OCI-LY7 (cell line): ENCODE measurements around the gene C1orf21. TPM values are rescaled to one million over a fixed set of nuclear protein-coding genes. Genes with fewer than 3 reads are reported as not detected.

Source experiments
- BruUV-seq: library from RNA; stranded (reverse); fragments of 400-500 nt; replicated peaks from 2 replicates; lab custom pipeline; 2021; lab: Mats Ljungman, UMichigan
- CTCF ChIA-PET: fragments of 300-600 bp; sonication (Branson Sonifier 250); formaldehyde crosslinking; loops from one replicate; lab custom pipeline; 2022; ENCODE audit warnings: antibody characterized with exemption; ENCODE audit not compliant: unreplicated experiment; lab: Charles Lee
- POLR2A ChIA-PET: fragments of 300-600 bp; sonication (Branson Sonifier 250); formaldehyde crosslinking; loops from one replicate; lab custom pipeline; 2022; ENCODE audit warnings: antibody characterized with exemption; lab: Charles Lee
- DNase-seq: peaks from one replicate; pipeline ENCODE4 v3.0.0-alpha.2; 2015; ENCODE audit warnings: low spot score
- H2AFZ ChIP-seq: fragments of 200-600 bp; sonication (generic), shearing (Covaris generic); 2 replicates; pipeline ENCODE4 v1.6.1; 2014; ENCODE audit warnings: mild to moderate bottlenecking, antibody characterized with exemption, low read length, moderate library complexity
- H3K27ac ChIP-seq: fragments of 200-600 bp; sonication (generic); 2 replicates; pipeline ENCODE4 v1.5.1; 2014; ENCODE audit warnings: mixed run types, low read depth, mild to moderate bottlenecking, moderate library complexity, low read length, inconsistent platforms; ENCODE audit not compliant: poor library complexity, severe bottlenecking
- H3K36me3 ChIP-seq: fragments of 200-600 bp; sonication (generic); 2 replicates; pipeline ENCODE4 v1.6.1; 2014; ENCODE audit warnings: mild to moderate bottlenecking, antibody characterized with exemption, low read length, moderate library complexity, mixed read lengths; ENCODE audit not compliant: insufficient read depth
- H3K4me1 ChIP-seq: fragments of 200-600 bp; sonication (generic); 2 replicates; pipeline ENCODE4 v1.5.1; 2014; ENCODE audit warnings: mild to moderate bottlenecking, low read length; ENCODE audit not compliant: insufficient read depth, poor library complexity, severe bottlenecking
- H3K4me2 ChIP-seq: fragments of 200-600 bp; sonication (generic); 2 replicates; pipeline ENCODE4 v1.6.1; 2014; ENCODE audit warnings: mild to moderate bottlenecking, low read length
- H3K4me3 ChIP-seq: fragments of 200-600 bp; sonication (generic); 2 replicates; pipeline ENCODE4 v1.5.1; 2014; ENCODE audit warnings: mild to moderate bottlenecking, low read depth, low read length; ENCODE audit not compliant: poor library complexity, severe bottlenecking
- H3K79me2 ChIP-seq: fragments of 200-600 bp; sonication (generic); 2 replicates; pipeline ENCODE4 v1.6.1; 2016; ENCODE audit warnings: low read depth, mild to moderate bottlenecking, low read length, moderate library complexity, mixed read lengths; ENCODE audit not compliant: insufficient read depth
- H3K9me2 ChIP-seq: fragments of 200-600 bp; sonication (generic); 2 replicates; pipeline ENCODE4 v1.6.1; 2016; ENCODE audit warnings: mild to moderate bottlenecking, low read length, mixed read lengths; ENCODE audit not compliant: insufficient read depth
- H3K9me3 ChIP-seq: fragments of 200-600 bp; sonication (generic); 2 replicates; pipeline ENCODE4 v1.6.1; 2014; ENCODE audit warnings: mild to moderate bottlenecking, mixed run types, low read length, mixed read lengths
- H4K20me1 ChIP-seq: fragments of 200-600 bp; sonication (generic); 2 replicates; pipeline ENCODE4 v1.6.1; 2014; ENCODE audit warnings: mild to moderate bottlenecking, antibody characterized with exemption, low read length, moderate library complexity, mixed read lengths; ENCODE audit not compliant: insufficient read depth
- CTCF ChIP-seq: fragments of 200-600 bp; sonication (generic); conservative IDR thresholded peaks from 2 replicates; pipeline ENCODE4 v1.5.1; 2014; ENCODE audit warnings: mild to moderate bottlenecking, antibody characterized with exemption, low read length, moderate library complexity, mixed read lengths
- EZH2phosphoT487 ChIP-seq: fragments of 200-600 bp; sonication (generic); IDR thresholded peaks from 2 replicates; pipeline ENCODE4 v1.6.1; 2018; ENCODE audit warnings: low read depth, borderline replicate concordance, mild to moderate bottlenecking, mixed run types, antibody characterized with exemption, low read length, moderate library complexity, mixed read lengths
- intact Hi-C: fragments of 100-400 bp; cut with micrococcal nuclease; formaldehyde crosslinking; loops from one replicate; pipeline ENCODE4 v1.10.0; 2022; ENCODE audit not compliant: unreplicated experiment
- total RNA-seq, 2 experiments: library from RNA; depleted of rRNA in 1 of 2; stranded (reverse); fragments of >200 nt in 1 of 2; shearing (Covaris generic) in 1 of 2; gene quantifications; 2 replicates each; pipeline ENCODE4 v1.2.3, GENCODE V29; 2014 to 2022

Gene C1orf21
- total RNA-seq, 2 experiments from 2014 or later = not detected

GRCh38 chr1:184665360-184665759 lies 278.5 kb downstream of the C1orf21 start:
- no peaks in the 10 kb centered on the region for H3K36me3 ChIP-seq
- H3K4me2 ChIP-seq = no peak overlapping the region
- H3K9me2 ChIP-seq = no peaks in the 10 kb centered on the region
- DNase-seq = no peak
- H4K20me1 ChIP-seq = no peaks in the 10 kb centered on the region
- intact Hi-C loops = no loop called here
- ChIA-PET POLR2A (no interaction called here), CTCF (no interaction called here)
- TF ChIP-seq CTCF (no peak), EZH2phosphoT487 (no peak)
- BruUV-seq = no TSS peak
- H3K4me1 ChIP-seq = no peaks in the 10 kb centered on the region
- H3K9me3 ChIP-seq = no peaks in the 10 kb centered on the region
- H3K79me2 ChIP-seq = no peaks in the 10 kb centered on the region
- H3K27ac ChIP-seq = no peak overlapping the region
- no peak overlapping the region for H3K4me3 ChIP-seq
- H2AFZ ChIP-seq = no peak overlapping the region

- intact Hi-C loops = no loop called here
- no TSS peak for BruUV-seq
- Histone ChIP-seq H3K9me3 (no peaks in the 10 kb centered on the region), H3K36me3 (no peaks in the 10 kb centered on the region), H3K9me2 (no peaks in the 10 kb centered on the region), H3K4me1 (no peaks in the 10 kb centered on the region), H3K79me2 (no peaks in the 10 kb centered on the region), H3K4me2 (no peak overlapping the region), H3K4me3 (no peak overlapping the region), H3K27ac (no peak overlapping the region), H2AFZ (no peak overlapping the region), H4K20me1 (no peaks in the 10 kb centered on the region)
- POLR2A ChIA-PET = no interaction called here
- TF ChIP-seq CTCF (no peak), EZH2phosphoT487 (no peak)
- no peak for DNase-seq
- CTCF ChIA-PET = no interaction called here
Observed at GRCh38 chr1:184669391-184669790, 282.6 kb downstream of the C1orf21 start.

GRCh38 chr1:184672013-184672726 lies 285.3 kb downstream of the C1orf21 start:
- TF ChIP-seq CTCF (no peak), EZH2phosphoT487 (no peak)
- no peak overlapping the region for H3K27ac ChIP-seq
- no peaks in the 10 kb centered on the region for H3K36me3 ChIP-seq
- intact Hi-C loops = no loop called here
- ChIA-PET POLR2A (no interaction called here), CTCF (no interaction called here)
- H3K4me3 ChIP-seq = no peak overlapping the region
- no peaks in the 10 kb centered on the region for H3K79me2 ChIP-seq
- no peak overlapping the region for H3K4me2 ChIP-seq
- H2AFZ ChIP-seq = no peak overlapping the region
- no peaks in the 10 kb centered on the region for H3K9me3 ChIP-seq
- no peak for DNase-seq
- H3K9me2 ChIP-seq = no peaks in the 10 kb centered on the region
- no TSS peak for BruUV-seq
- H4K20me1 ChIP-seq = no peaks in the 10 kb centered on the region
- H3K4me1 ChIP-seq = no peaks in the 10 kb centered on the region
